H1 (cell line): ENCODE data around the gene IFITM2. TPM values are rescaled to one million over a fixed set of nuclear protein-coding genes. Genes with fewer than 3 reads are reported as not detected.

Experiments used
- CBX8 ChIP-seq: fragments of 300-800, 300-1000 bp; sonication (generic); IDR thresholded peaks from 2 replicates; pipeline ENCODE4 v1.7.1; 2016; ENCODE audit warnings: low read depth, low read length, borderline replicate concordance
- FOSL1 ChIP-seq: IDR thresholded peaks from 2 replicates; pipeline ENCODE4 v1.6.1; 2011; ENCODE audit warnings: mild to moderate bottlenecking, low read depth, low read length, moderate library complexity; ENCODE audit not compliant: insufficient read depth
- GTF2F1 ChIP-seq: IDR thresholded peaks from 2 replicates; pipeline ENCODE4 v1.6.1; 2012; ENCODE audit warnings: low read depth, low read length, improper control_type of control experiment, borderline replicate concordance
- RNF2 ChIP-seq: fragments of 200-900, 300-1000 bp; sonication (generic); IDR thresholded peaks from 2 replicates; pipeline ENCODE4 v1.7.1; 2016; ENCODE audit warnings: borderline replicate concordance, low read depth, mild to moderate bottlenecking, antibody characterized with exemption, low read length; ENCODE audit not compliant: poor library complexity, severe bottlenecking; ENCODE audit errors: missing control alignments
- SP2 ChIP-seq: IDR thresholded peaks from 2 replicates; pipeline ENCODE4 v1.6.1; 2012; ENCODE audit warnings: mild to moderate bottlenecking, low read length, inconsistent platforms
- SUZ12 ChIP-seq: fragments of 200-600 bp; sonication (generic); IDR thresholded peaks from 2 replicates; pipeline ENCODE4 v1.6.1; 2012; ENCODE audit warnings: mild to moderate bottlenecking, inconsistent platforms, low read length, moderate library complexity, mixed read lengths
- USF2 ChIP-seq: IDR thresholded peaks from 2 replicates; pipeline ENCODE4 v1.6.1; 2011; ENCODE audit warnings: low read length, improper control_type of control experiment
- polyA plus RNA-seq, 7 experiments: library from polyadenylated mRNA; depleted of rRNA in 3 of 7; stranded (reverse) in 5 of 7; unstranded in 2 of 7; fragments of >200 nt in 5 of 7; fragments of 200-250 nt in 2 of 7; gene quantifications; 1 replicate in 5 of 7; 2 replicates in 1 of 7; 4 replicates in 1 of 7; pipeline versions ENCODE4 v1.2.1 to v1.2.3, GENCODE V29; 2011 to 2013; ENCODE audit warnings: missing spikeins in 2 of 7, mixed read lengths in 2 of 7
- total RNA-seq: library from RNA; stranded (reverse); fragmentation: NEBNext Ultra II Directional; extraction: Animal tissue kit (Norgen Biotek cat#: 25700); gene quantifications from 2 replicates; pipeline ENCODE4 v1.2.1, GENCODE V29; 2021
- TF ChIP-seq, protein P1 (sequence below): IDR thresholded peaks from 2 replicates; pipeline ENCODE4 v1.6.1; 2011; ENCODE audit warnings: low read depth, mild to moderate bottlenecking, low read length; ENCODE audit not compliant: insufficient read depth
- TF ChIP-seq, protein P2 (sequence below): IDR thresholded peaks from 2 replicates; pipeline ENCODE4 v1.6.1; 2012; ENCODE audit warnings: inconsistent platforms

The IFITM2 gene
- total and polyA plus RNA-seq, 2 of the 8 experiments (the other 6 are each of a cell fraction or from before 2014, with no cell fraction given) = 399 to 764 TPM

DNA sequence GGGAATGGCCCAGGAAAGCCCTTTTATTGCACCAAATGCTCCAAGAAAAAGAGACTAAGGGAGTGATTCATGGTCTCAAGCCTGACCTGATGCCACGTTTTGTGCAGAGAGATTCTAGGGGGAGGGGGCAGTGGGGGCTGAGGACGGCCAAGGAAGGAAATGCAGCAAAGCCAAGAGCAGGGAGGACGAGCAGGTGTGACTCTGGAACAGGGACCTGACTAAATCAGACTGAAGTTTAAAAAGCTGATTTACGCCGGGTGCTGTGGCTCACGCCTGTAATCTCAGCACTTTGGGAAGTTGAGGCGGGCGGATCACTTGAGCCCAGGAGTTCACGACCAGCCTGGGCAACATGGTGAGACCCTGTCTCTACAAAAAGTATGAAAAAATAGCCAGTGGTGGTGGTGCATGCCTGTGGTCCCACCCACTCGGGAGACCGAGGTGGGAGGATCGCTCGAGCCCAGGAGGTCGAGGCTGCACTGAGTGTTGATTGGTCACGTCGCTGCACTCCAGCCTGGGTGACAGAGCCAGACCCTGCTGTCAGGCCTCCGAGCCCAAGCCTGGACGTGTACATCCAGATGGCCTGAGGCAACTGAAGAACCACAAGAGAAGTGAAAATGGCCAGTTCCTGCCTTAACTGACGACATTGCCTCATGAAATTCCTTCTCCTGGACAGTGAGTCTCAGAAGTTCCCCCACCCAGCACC, 23.9 kb downstream of the IFITM2 start (continued):
- no peak for TF ChIP-seq FOSL1
- no peak for TF ChIP-seq RNF2
- TF ChIP-seq, protein P1, sequence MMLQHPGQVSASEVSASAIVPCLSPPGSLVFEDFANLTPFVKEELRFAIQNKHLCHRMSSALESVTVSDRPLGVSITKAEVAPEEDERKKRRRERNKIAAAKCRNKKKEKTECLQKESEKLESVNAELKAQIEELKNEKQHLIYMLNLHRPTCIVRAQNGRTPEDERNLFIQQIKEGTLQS = no peak
- TF ChIP-seq CBX8 = no peak
- TF ChIP-seq SUZ12 = no peak
- no peak for TF ChIP-seq SP2
- TF ChIP-seq, protein P2, sequence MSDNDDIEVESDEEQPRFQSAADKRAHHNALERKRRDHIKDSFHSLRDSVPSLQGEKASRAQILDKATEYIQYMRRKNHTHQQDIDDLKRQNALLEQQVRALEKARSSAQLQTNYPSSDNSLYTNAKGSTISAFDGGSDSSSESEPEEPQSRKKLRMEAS = no peak
- no peak for TF ChIP-seq USF2
- TF ChIP-seq GTF2F1 = no peak
